Peyer's patch (tissue), 4 donors: ENCODE data around the gene CGB3.

ENCODE experiments used
- POLR2A ChIP-seq, 2 donors: fragments of 450-650 bp; IDR thresholded peaks; one replicate each; pipeline ENCODE4 v1.5.1; 2017; ENCODE audit warnings: antibody characterized with exemption in 2 of 2, mild to moderate bottlenecking in 2 of 2, moderate library complexity in 2 of 2
- TF ChIP-seq, protein P1 (sequence below), 6 experiments: fragments of 450-650 bp in 4 of 6; fragments of 200-600 bp in 2 of 6; sonication (generic) in 1 of 6; IDR thresholded peaks; one replicate each; pipeline ENCODE4 v1.5.1; 2017 to 2019; ENCODE audit warnings: antibody characterized with exemption in 6 of 6, mild to moderate bottlenecking in 3 of 6, moderate library complexity in 1 of 6

DNA sequence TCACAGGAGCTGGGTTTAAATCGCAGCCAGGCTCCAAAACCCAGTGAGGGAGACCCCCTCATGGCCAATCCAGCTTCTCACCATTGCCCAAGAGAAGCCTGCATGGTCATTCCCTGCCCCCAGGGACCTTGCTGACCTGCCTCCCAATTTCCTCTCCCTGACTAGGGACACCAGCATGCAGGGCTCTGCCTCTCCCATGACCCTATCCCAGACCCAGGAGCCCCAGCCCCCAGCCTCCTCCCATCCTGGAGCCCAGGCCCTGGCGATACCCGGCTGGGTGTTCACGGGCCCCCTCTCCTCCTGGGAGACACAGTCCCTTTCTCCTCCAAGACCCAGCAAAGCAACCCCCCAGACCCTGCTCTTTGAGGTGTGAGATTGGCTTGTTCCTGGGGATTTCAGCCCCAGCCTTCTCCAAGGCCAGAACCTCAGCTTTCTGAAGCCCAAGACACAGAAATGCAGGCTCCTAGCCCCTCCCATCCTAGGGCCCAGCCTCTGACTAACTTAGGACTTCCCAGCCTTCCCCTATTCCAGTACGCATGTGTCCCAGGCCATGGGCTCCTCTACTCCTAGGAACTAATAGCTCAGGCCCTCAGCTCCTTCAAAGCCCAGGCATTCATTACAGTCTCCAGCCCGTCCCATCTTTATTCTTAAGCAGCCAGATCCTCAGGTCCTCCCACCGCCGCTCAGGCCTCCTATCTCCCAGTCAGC is 32.1 kb downstream of the CGB3 start:
- TF ChIP-seq, protein P1, sequence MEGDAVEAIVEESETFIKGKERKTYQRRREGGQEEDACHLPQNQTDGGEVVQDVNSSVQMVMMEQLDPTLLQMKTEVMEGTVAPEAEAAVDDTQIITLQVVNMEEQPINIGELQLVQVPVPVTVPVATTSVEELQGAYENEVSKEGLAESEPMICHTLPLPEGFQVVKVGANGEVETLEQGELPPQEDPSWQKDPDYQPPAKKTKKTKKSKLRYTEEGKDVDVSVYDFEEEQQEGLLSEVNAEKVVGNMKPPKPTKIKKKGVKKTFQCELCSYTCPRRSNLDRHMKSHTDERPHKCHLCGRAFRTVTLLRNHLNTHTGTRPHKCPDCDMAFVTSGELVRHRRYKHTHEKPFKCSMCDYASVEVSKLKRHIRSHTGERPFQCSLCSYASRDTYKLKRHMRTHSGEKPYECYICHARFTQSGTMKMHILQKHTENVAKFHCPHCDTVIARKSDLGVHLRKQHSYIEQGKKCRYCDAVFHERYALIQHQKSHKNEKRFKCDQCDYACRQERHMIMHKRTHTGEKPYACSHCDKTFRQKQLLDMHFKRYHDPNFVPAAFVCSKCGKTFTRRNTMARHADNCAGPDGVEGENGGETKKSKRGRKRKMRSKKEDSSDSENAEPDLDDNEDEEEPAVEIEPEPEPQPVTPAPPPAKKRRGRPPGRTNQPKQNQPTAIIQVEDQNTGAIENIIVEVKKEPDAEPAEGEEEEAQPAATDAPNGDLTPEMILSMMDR (IDR thresholded peaks at IDR 0.05), result no peak
- TF ChIP-seq POLR2A (IDR thresholded peaks at IDR 0.05), result peak in 1 of 2 donors; percentile 33
